Activated B cell treated with CpG ODN at 0.5 μM for 24 hours (primary cell): ENCODE results near the gene BSG. TPM values are rescaled to one million over a fixed set of nuclear protein-coding genes. Genes with fewer than 3 reads are reported as not detected.
"Not testable (repeated sequence)": the region's sequence is repeated elsewhere in the genome, so short reads cannot be mapped to it uniquely, and the experiment has no call there.

ENCODE experiments used
- ATAC-seq: fragments of 200-7000 bp; cut with Tn5 transposase; one replicate; pipeline ENCODE4 v1.10.0; 2021; ENCODE audit warnings: low read depth, mild to moderate bottlenecking, moderate library complexity
- CTCF ChIA-PET: fragments of 350-600 bp; sonication (Branson Sonifier 250); formaldehyde crosslinking; loops from one replicate; lab custom pipeline; 2021; ENCODE audit warnings: antibody characterized with exemption; lab: Charles Lee
- POLR2A ChIA-PET: fragments of 350-600 bp; sonication (Branson Sonifier 250); formaldehyde crosslinking; loops from one replicate; lab custom pipeline; 2021; ENCODE audit warnings: antibody characterized with exemption; lab: Charles Lee
- DNase-seq: peaks from one replicate; pipeline ENCODE4 v3.0.0; 2022
- H3K27ac Mint-ChIP-seq: one replicate; pipeline ENCODE4 v1.8.0; 2020; ENCODE audit warnings: mixed read lengths
- H3K27me3 Mint-ChIP-seq: one replicate; pipeline ENCODE4 v1.8.0; 2021; ENCODE audit warnings: mixed read lengths
- H3K36me3 Mint-ChIP-seq: one replicate; pipeline ENCODE4 v1.8.0; 2021; ENCODE audit warnings: low read depth, mixed read lengths
- H3K4me1 Mint-ChIP-seq: one replicate; pipeline ENCODE4 v1.8.0; 2021; ENCODE audit warnings: mixed read lengths
- H3K4me3 Mint-ChIP-seq: one replicate; pipeline ENCODE4 v1.8.0; 2020; ENCODE audit warnings: mild to moderate bottlenecking, mixed read lengths
- H3K9me3 Mint-ChIP-seq: one replicate; pipeline ENCODE4 v1.8.0; 2020; ENCODE audit warnings: mixed read lengths
- intact Hi-C: fragments of 100-400 bp; cut with micrococcal nuclease; formaldehyde crosslinking; loops from one replicate; pipeline ENCODE4 v1.15.1; 2024
- total RNA-seq: library from RNA; stranded (reverse); gene quantifications from 2 replicates; pipeline ENCODE4 v1.2.3, GENCODE V29; 2022
- TF ChIP-seq, protein P1 (sequence below): fragments of 200-600 bp; IDR thresholded peaks from one replicate; pipeline ENCODE4 v1.8.0; 2022; ENCODE audit warnings: antibody characterized with exemption, mild to moderate bottlenecking

The BSG gene
- total RNA-seq, 1 donor from 2014 or later = 150 TPM

DNA sequence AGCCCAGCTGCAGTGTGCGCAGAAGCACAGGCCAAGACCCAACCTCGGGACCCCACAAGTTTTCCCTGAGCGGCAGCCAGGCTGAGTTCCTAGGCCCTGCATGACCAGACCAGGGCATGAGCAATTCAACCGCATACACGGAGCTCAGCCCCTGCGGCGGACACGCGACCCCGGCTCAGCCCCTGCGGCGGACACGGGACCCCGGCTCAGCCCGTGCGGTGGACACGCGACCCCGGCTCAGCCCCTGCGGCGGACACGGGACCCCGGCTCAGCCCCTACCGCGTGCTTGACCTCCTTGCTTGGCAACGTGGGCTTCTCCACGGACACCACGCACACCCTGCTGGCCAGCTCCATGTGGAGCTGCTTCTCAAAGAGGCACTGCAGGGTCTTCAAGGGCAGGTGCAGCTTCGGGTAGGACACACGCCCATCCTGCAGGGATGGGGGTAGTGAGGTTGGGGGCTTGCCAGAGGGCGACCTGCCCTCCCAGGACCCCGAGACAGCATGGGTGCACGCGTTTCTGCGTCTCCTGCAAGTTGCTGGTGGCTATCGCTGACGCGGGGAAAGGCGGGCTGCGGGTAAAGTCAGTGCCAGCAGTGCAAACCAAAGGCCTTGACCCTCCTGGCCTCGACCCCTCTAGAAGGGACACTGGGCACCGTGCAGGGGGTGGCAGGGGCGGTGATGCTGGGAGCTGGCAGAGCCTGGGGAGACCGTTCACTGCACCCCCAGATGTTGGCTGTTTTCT lies 51.0 kb downstream of the BSG start:
- TF ChIP-seq, protein P1, sequence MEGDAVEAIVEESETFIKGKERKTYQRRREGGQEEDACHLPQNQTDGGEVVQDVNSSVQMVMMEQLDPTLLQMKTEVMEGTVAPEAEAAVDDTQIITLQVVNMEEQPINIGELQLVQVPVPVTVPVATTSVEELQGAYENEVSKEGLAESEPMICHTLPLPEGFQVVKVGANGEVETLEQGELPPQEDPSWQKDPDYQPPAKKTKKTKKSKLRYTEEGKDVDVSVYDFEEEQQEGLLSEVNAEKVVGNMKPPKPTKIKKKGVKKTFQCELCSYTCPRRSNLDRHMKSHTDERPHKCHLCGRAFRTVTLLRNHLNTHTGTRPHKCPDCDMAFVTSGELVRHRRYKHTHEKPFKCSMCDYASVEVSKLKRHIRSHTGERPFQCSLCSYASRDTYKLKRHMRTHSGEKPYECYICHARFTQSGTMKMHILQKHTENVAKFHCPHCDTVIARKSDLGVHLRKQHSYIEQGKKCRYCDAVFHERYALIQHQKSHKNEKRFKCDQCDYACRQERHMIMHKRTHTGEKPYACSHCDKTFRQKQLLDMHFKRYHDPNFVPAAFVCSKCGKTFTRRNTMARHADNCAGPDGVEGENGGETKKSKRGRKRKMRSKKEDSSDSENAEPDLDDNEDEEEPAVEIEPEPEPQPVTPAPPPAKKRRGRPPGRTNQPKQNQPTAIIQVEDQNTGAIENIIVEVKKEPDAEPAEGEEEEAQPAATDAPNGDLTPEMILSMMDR = no peak
- Mint-ChIP-seq H3K4me1 (no peaks in the 10 kb centered on the region), H3K27me3 (no peaks in the 10 kb centered on the region), H3K27ac (no peak overlapping the region), H3K4me3 (no peak overlapping the region), H3K36me3 (peaks cover 54% of the 10 kb centered on the region), H3K9me3 (no peaks in the 10 kb centered on the region)
- intact Hi-C loops = no loop called here
- ChIA-PET CTCF (no interaction called here), POLR2A (interaction anchor here (1.4 kb wide), 1 partner anchor 10 kb away, joined by 10 read pairs; the partner anchor contains the start of gene POLRMT)
- ATAC-seq (no peak), DNase-seq (no peak)

- ChIA-PET CTCF (no interaction called here), POLR2A (interaction anchor here (1.4 kb wide), 1 partner anchor 10 kb away, joined by 10 read pairs; the partner anchor contains the start of gene POLRMT)
- Mint-ChIP-seq H3K27me3 (no peaks in the 10 kb centered on the region), H3K4me1 (no peaks in the 10 kb centered on the region), H3K4me3 (no peak overlapping the region), H3K27ac (no peak overlapping the region), H3K36me3 (peaks cover 55% of the 10 kb centered on the region), H3K9me3 (no peaks in the 10 kb centered on the region)
- no peak for ATAC-seq
- DNase-seq = no peak
- intact Hi-C loops = no loop called here
- TF ChIP-seq, protein P1 = no peak
Measured at GRCh38 chr19:623974-624373, 51.6 kb downstream of the BSG start.

GRCh38 chr19:624433-625109 lies 52.2 kb downstream of the BSG start:
- DNase-seq (no peak), ATAC-seq (no peak)
- no peaks in the 10 kb centered on the region for H3K9me3 Mint-ChIP-seq
- ChIA-PET CTCF (no interaction called here), POLR2A (interaction anchor here (1.4 kb wide), 1 partner anchor 9 kb away, joined by 10 read pairs; the partner anchor contains the start of gene POLRMT)
- H3K27me3 Mint-ChIP-seq = no peaks in the 10 kb centered on the region
- H3K36me3 Mint-ChIP-seq = peaks cover 56% of the 10 kb centered on the region
- H3K4me3 Mint-ChIP-seq = no peak overlapping the region
- H3K4me1 Mint-ChIP-seq = no peaks in the 10 kb centered on the region
- TF ChIP-seq, protein P1 = no peak
- no peak overlapping the region for H3K27ac Mint-ChIP-seq
- intact Hi-C loops = no loop called here

- intact Hi-C loops = no loop called here
- POLR2A ChIA-PET = no interaction called here
- CTCF ChIA-PET = no interaction called here
- no peak overlapping the region for H3K27ac Mint-ChIP-seq
- DNase-seq = no peak
- TF ChIP-seq, protein P1 = no peak
- no peaks in the 10 kb centered on the region for H3K9me3 Mint-ChIP-seq
- H3K4me1 Mint-ChIP-seq = no peaks in the 10 kb centered on the region
- ATAC-seq = no peak
- H3K27me3 Mint-ChIP-seq = no peaks in the 10 kb centered on the region
- H3K36me3 Mint-ChIP-seq = peaks cover 55% of the 10 kb centered on the region
- no peak overlapping the region for H3K4me3 Mint-ChIP-seq
Measured at GRCh38 chr19:625257-625656, 52.9 kb downstream of the BSG start.

DNA sequence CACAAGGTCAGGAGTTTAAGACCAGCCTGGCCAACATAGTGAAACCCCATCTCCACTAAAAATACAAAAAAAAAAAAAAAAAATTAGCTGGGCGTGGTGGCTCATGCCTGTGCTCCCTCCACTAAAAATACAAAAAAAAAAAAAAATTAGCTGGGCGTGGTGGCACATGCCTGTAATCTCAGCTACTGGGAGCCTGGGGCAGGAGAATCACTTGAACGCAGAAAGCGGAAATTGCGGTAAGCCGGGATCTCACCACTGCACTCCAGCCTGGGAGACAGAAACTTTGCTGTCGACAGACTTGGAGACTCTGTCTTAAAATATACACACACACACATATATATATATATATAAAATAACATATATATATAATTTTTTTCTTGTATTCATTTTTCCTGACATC lies 54.2 kb downstream of the BSG start:
- H3K9me3 Mint-ChIP-seq, H3K27me3 Mint-ChIP-seq, DNase-seq, CTCF ChIA-PET, intact Hi-C loops, H3K27ac Mint-ChIP-seq, ATAC-seq, H3K4me1 Mint-ChIP-seq, H3K4me3 Mint-ChIP-seq: not testable (repeated sequence)
- POLR2A ChIA-PET = interaction anchor here (0.7 kb wide), 1 partner anchor 607 kb away, joined by 7 read pairs; no protein-coding TSS in a partner anchor
- H3K36me3 Mint-ChIP-seq = peaks cover 57% of the 10 kb centered on the region
